ENCODE data around the gene C16orf87.

The C16orf87 gene

GRCh38 chr16:46751381-46751780 lies 79.6 kb downstream of the C16orf87 start:
- Histone ChIP-seq H3K36me3 (replicated peaks; ENCODE audit: low read depth, low read length) (no peaks in the 10 kb centered on the region), H3K27me3 (ENCODE audit: low read depth, low read length) (no peaks in the 10 kb centered on the region), H3K27ac (ENCODE audit: low read length) (no peak overlapping the region), H3K4me3 (ENCODE audit: low read length) (no peak overlapping the region), H3K79me2 (ENCODE audit: low read length) (no peaks in the 10 kb centered on the region), H3K9me3 (ENCODE audit: insufficient read depth, low read length) (no peaks in the 10 kb centered on the region), H3K9ac (ENCODE audit: low read length) (no peak overlapping the region), H2AFZ (ENCODE audit: low read depth, low read length) (no peak overlapping the region), H3K4me2 (ENCODE audit: low read length) (no peak overlapping the region), H4K20me1 (ENCODE audit: insufficient read depth, low read length) (no peaks in the 10 kb centered on the region), H3K4me1 (ENCODE audit: low read length) (no peaks in the 10 kb centered on the region)
- TF ChIP-seq EZH2phosphoT487 (IDR thresholded peaks at IDR 0.05; ENCODE audit: low read depth) (no peak), CTCF (IDR thresholded peaks at IDR 0.05; ENCODE audit: low read depth, low read length) (no peak)

GRCh38 chr16:46748775-46749705 lies 81.9 kb downstream of the C16orf87 start:
- no peaks in the 10 kb centered on the region for H3K4me1 ChIP-seq (ENCODE audit: low read length)
- H3K36me3 ChIP-seq (replicated peaks; ENCODE audit: low read depth, low read length) = no peaks in the 10 kb centered on the region
- H3K9me3 ChIP-seq (ENCODE audit: insufficient read depth, low read length) = no peaks in the 10 kb centered on the region
- no peak overlapping the region for H3K4me3 ChIP-seq (ENCODE audit: low read length)
- H3K27me3 ChIP-seq (ENCODE audit: low read depth, low read length) = no peaks in the 10 kb centered on the region
- no peak overlapping the region for H3K9ac ChIP-seq (ENCODE audit: low read length)
- H3K4me2 ChIP-seq (ENCODE audit: low read length) = no peak overlapping the region
- TF ChIP-seq CTCF (IDR thresholded peaks at IDR 0.05; ENCODE audit: low read depth, low read length) = no peak
- TF ChIP-seq EZH2phosphoT487 (IDR thresholded peaks at IDR 0.05; ENCODE audit: low read depth) = no peak
- H4K20me1 ChIP-seq (ENCODE audit: insufficient read depth, low read length) = no peaks in the 10 kb centered on the region
- no peak overlapping the region for H3K27ac ChIP-seq (ENCODE audit: low read length)
- no peaks in the 10 kb centered on the region for H3K79me2 ChIP-seq (ENCODE audit: low read length)
- H2AFZ ChIP-seq (ENCODE audit: low read depth, low read length) = no peak overlapping the region

GRCh38 chr16:46747777-46748651 lies 83.0 kb downstream of the C16orf87 start, which contains the start of gene MYLK3:
Gene MYLK3 (minus strand): TSS chr16:46748344. CDS start chr16:46748193, 151 bp downstream.
- Histone ChIP-seq H3K9me3 (ENCODE audit: insufficient read depth, low read length) (no peaks in the 10 kb centered on the region), H3K4me3 (ENCODE audit: low read length) (no peak within 1 kb of the TSS), H3K4me1 (ENCODE audit: low read length) (peaks cover 9% of the 10 kb centered on the region), H3K36me3 (replicated peaks; ENCODE audit: low read depth, low read length) (no peaks in the 10 kb centered on the region), H4K20me1 (ENCODE audit: insufficient read depth, low read length) (no peaks in the 10 kb centered on the region), H3K4me2 (ENCODE audit: low read length) (no peak within 1 kb of the TSS), H3K27me3 (ENCODE audit: low read depth, low read length) (no peaks in the 10 kb centered on the region), H3K79me2 (ENCODE audit: low read length) (no peaks in the 10 kb centered on the region), H3K27ac (ENCODE audit: low read length) (no peak within 1 kb of the TSS), H3K9ac (ENCODE audit: low read length) (no peak within 1 kb of the TSS), H2AFZ (ENCODE audit: low read depth, low read length) (no peak within 1 kb of the TSS)
- TF ChIP-seq EZH2phosphoT487 (IDR thresholded peaks at IDR 0.05; ENCODE audit: low read depth) = no peak
- TF ChIP-seq CTCF (IDR thresholded peaks at IDR 0.05; ENCODE audit: low read depth, low read length) = no peak
